T-helper 2 cell treated with Interferon-gamma antibody and Interleukin-4, amounts not matched to agents 5 μg/mL and 100 μg/mL, for 36 hours (primary cell): ENCODE data around the gene CEP135.
"Not testable (repeated sequence)": the region's sequence is repeated elsewhere in the genome, so short reads cannot be mapped to it uniquely, and the experiment has no call there.

ENCODE experiments used
- DNase-seq: peaks from one replicate; pipeline ENCODE4 v3.0.0; 2021; ENCODE audit warnings: low spot score
- H3K27ac Mint-ChIP-seq: one replicate; pipeline ENCODE4 v1.8.0; 2021; ENCODE audit warnings: mild to moderate bottlenecking, mixed read lengths
- H3K27me3 Mint-ChIP-seq: one replicate; pipeline ENCODE4 v1.8.0; 2021; ENCODE audit warnings: low read depth, mixed read lengths
- H3K36me3 Mint-ChIP-seq: one replicate; pipeline ENCODE4 v1.8.0; 2021; ENCODE audit warnings: low read depth, mixed read lengths
- H3K4me1 Mint-ChIP-seq: one replicate; pipeline ENCODE4 v1.8.0; 2021; ENCODE audit warnings: low read depth, mixed read lengths
- H3K4me3 Mint-ChIP-seq: one replicate; pipeline ENCODE4 v1.8.0; 2022; ENCODE audit warnings: mild to moderate bottlenecking, moderate library complexity, mixed read lengths
- H3K9me3 Mint-ChIP-seq: one replicate; pipeline ENCODE4 v1.8.0; 2021; ENCODE audit warnings: mixed read lengths

The CEP135 gene

DNA sequence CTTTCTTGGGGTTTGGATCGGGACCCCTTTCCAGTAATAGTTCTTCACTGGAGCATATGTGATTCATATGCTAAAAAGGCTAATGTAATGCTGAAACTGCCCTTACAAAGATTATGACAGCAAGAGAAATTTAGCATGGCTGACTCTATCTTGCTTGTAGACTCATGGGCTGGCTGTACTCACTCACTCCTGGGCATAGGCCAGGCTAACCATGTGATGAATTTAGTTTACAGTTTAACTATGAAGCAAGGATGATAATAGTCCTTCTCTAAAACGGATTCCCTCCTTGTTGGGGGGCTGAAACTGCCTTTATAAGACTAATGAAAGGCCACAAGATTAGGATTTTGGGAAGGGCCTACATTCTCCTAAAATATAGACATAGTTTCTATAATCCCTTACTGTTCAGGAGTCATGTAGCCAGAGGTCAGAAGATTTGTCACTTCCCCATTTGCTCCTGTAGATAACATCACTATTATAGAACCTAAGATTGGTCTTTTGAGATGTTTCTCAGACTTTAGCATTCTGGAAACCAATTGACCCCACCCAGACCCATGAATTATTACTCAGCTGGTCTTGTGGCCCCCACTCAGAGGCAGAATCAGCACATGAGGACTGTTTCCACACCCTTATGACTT, 20.8 kb upstream of the CEP135 start:
- no peaks in the 10 kb centered on the region for H3K9me3 Mint-ChIP-seq
- no peak overlapping the region for H3K27ac Mint-ChIP-seq
- no peak overlapping the region for H3K4me3 Mint-ChIP-seq
- no peaks in the 10 kb centered on the region for H3K36me3 Mint-ChIP-seq
- no peak for DNase-seq
- H3K4me1 Mint-ChIP-seq: peaks cover 4% of the 10 kb centered on the region
- H3K27me3 Mint-ChIP-seq: no peaks in the 10 kb centered on the region

DNA sequence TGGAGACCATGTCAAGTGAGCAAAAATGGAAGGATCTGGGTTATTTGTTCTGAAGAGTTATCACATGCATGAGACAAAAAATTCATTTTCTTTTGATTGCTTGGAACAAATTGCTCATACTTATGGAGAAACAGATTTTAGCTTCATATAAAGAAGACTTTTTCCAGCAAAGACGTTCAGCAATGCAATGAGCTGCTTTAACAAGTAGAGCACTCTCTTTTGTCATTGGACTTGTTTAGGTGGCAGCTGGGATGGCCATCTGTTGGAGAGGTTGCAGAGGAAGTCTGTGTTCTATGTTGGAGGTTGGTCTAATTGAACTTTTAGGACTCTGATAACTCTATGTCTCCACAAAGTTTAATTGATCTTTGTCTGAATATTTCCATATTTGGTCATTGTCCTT, 19.9 kb upstream of the CEP135 start:
- H3K4me3 Mint-ChIP-seq: no peak overlapping the region
- no peaks in the 10 kb centered on the region for H3K36me3 Mint-ChIP-seq
- no peaks in the 10 kb centered on the region for H3K27me3 Mint-ChIP-seq
- no peak overlapping the region for H3K27ac Mint-ChIP-seq
- H3K4me1 Mint-ChIP-seq: peaks cover 4% of the 10 kb centered on the region
- DNase-seq: no peak
- no peaks in the 10 kb centered on the region for H3K9me3 Mint-ChIP-seq

DNA sequence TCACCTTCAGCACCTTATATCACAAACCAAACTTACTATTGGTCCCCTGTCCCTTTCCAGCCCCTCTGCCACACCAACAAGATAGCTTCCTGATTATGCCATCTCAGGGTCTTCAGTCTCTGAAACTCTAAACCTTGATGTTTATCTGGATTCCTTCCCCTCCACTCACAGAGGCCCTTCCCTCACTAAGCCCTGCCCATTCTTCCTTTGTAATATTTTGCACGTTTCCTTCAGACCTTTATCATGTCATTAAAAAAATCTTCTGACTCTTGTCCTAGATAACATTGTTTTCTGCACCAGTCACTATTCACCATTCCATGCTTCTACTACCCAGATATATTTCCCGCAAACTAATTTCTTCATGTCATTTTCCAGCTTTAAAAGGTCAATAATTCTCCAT, 17.7 kb upstream of the CEP135 start:
- Mint-ChIP-seq H3K4me1 (peaks cover 4% of the 10 kb centered on the region), H3K36me3 (no peaks in the 10 kb centered on the region), H3K27ac (no peak overlapping the region), H3K9me3 (no peaks in the 10 kb centered on the region), H3K27me3 (peaks cover 3% of the 10 kb centered on the region), H3K4me3 (no peak overlapping the region)
- DNase-seq: no peak

DNA sequence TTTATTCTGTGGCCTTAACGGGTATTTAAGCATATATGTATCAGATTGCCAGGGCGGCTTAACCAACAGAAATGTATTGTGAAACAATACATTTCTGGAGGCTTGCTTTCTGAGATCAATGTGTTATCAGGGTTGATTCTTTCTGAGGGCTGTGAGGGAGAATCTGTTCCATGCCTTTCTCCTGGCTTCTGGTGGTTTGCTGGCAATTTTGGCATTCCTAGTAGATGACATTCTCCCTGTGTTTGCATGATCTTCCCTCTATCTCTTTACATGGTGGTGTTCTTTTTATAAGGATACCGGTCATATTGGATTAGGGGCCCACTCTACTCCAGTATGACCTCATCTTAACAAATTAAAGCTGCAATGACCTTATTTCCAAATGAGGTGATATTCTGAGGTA, 16.9 kb upstream of the CEP135 start:
- DNase-seq: no peak
- peaks cover 3% of the 10 kb centered on the region for H3K27me3 Mint-ChIP-seq
- no peaks in the 10 kb centered on the region for H3K9me3 Mint-ChIP-seq
- no peaks in the 10 kb centered on the region for H3K36me3 Mint-ChIP-seq
- no peak overlapping the region for H3K27ac Mint-ChIP-seq
- H3K4me3 Mint-ChIP-seq: no peak overlapping the region
- H3K4me1 Mint-ChIP-seq: peaks cover 4% of the 10 kb centered on the region

DNA sequence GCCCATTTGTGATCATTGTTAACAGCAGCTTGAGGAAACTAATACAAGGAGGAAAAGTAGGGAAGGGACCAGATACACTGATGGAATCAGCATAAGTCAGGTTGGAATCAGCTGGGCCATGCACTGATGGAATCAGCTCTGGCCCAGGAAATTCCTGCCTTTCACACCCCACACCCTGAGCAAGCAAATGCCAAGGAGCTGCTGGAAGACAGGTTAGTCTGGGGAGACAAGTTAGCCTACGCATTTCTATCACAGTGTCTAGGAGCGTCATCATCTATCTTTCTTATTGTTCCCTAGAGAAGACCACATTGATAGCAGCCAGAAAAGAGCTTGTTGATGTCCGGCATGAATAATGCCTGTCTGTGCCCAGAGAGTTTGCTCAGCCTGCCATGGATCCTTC, 16.2 kb upstream of the CEP135 start:
- Mint-ChIP-seq H3K4me3 (no peak overlapping the region), H3K4me1 (peaks cover 4% of the 10 kb centered on the region), H3K36me3 (no peaks in the 10 kb centered on the region), H3K27ac (no peak overlapping the region), H3K9me3 (no peaks in the 10 kb centered on the region), H3K27me3 (peaks cover 3% of the 10 kb centered on the region)
- DNase-seq: no peak

GRCh38 chr4:55933611-55934010, 15.1 kb upstream of the CEP135 start:
- Mint-ChIP-seq H3K4me3 (no peak overlapping the region), H3K27ac (no peak overlapping the region), H3K27me3 (peaks cover 3% of the 10 kb centered on the region), H3K9me3 (no peaks in the 10 kb centered on the region), H3K36me3 (no peaks in the 10 kb centered on the region), H3K4me1 (peaks cover 4% of the 10 kb centered on the region)
- no peak for DNase-seq

DNA sequence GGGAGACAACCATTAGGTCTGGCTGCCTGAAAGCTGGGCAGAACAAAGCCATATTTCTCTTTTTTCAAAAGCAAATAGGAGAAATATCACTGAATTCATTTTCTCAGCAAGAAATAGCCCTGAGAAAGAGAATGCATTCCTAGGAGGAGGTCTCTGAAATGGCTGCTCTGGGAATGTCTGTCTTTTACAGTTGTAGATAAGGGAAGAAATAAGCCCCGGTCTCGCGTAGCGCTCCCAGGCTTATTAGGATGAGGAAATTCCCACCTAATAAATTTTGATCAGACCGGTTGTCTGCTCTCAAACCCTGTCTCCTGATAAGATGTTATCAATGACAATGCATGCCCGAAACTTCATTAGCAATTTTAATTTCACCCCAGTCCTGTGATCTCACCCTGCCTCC, 12.8 kb upstream of the CEP135 start:
- H3K4me1 Mint-ChIP-seq, H3K36me3 Mint-ChIP-seq, H3K27me3 Mint-ChIP-seq, H3K27ac Mint-ChIP-seq, H3K4me3 Mint-ChIP-seq, H3K9me3 Mint-ChIP-seq, DNase-seq: not testable (repeated sequence)

DNA sequence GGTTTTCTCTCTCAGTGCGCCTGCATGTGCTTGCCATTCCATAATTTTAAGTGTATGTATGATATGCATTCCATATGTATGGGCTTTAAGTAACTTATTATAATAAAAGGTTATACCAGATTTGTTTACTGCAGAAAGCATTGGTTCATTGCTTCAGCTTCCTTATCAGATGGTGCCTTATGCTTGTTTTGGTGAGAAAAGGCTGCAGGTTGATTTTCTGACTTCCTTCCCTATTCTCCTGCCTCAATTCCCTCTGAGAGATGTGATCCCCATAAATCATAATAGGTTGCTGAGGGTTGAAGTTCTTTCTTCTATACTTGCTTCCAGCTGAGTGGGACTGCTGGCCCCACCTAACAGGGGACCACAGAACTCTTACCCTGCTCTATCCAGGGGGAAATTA, 10.3 kb upstream of the CEP135 start:
- Mint-ChIP-seq H3K9me3 (no peaks in the 10 kb centered on the region), H3K36me3 (no peaks in the 10 kb centered on the region), H3K27ac (no peak overlapping the region), H3K4me3 (no peak overlapping the region), H3K4me1 (no peaks in the 10 kb centered on the region), H3K27me3 (peaks cover 3% of the 10 kb centered on the region)
- DNase-seq: no peak

DNA sequence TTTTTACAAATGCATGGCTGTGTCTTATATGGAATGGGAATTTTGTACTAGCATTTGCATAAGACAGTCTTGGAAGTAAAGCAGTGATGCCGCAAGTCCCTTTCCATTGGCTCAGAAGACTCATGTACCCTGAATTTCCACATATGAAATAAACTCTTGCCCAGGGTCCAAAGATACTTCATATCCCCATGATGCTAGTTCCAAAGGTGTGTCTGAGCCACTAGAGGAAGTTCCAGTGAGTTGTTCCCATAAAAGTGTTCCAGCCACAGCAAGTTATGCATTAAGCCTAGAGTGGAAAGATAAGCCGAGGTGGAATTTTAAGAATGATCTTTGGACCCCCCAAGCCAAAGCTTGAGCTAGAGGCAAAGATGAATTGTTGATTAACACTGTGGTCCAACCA, 9.3 kb upstream of the CEP135 start:
- Mint-ChIP-seq H3K4me3 (no peak overlapping the region), H3K9me3 (no peaks in the 10 kb centered on the region), H3K4me1 (no peaks in the 10 kb centered on the region), H3K27me3 (peaks cover 3% of the 10 kb centered on the region), H3K36me3 (no peaks in the 10 kb centered on the region), H3K27ac (no peak overlapping the region)
- no peak for DNase-seq

- no peaks in the 10 kb centered on the region for H3K36me3 Mint-ChIP-seq
- no peak overlapping the region for H3K27ac Mint-ChIP-seq
- peaks cover 4% of the 10 kb centered on the region for H3K9me3 Mint-ChIP-seq
- peaks cover 7% of the 10 kb centered on the region for H3K4me1 Mint-ChIP-seq
- no peak for DNase-seq
- no peak overlapping the region for H3K4me3 Mint-ChIP-seq
- no peaks in the 10 kb centered on the region for H3K27me3 Mint-ChIP-seq
These were observed 6.8 kb upstream of the CEP135 start for GRCh38 chr4:55941881-55942396.

- Mint-ChIP-seq H3K4me1 (peaks cover 40% of the 10 kb centered on the region), H3K27ac (peak overlapping the region; percentile 86), H3K9me3 (peaks cover 4% of the 10 kb centered on the region), H3K36me3 (peaks cover 5% of the 10 kb centered on the region), H3K4me3 (peak overlapping the region; percentile 85), H3K27me3 (no peaks in the 10 kb centered on the region)
- peak; percentile 8 for DNase-seq
These were observed 1.4 kb upstream of the CEP135 start for GRCh38 chr4:55947254-55947882.

- Mint-ChIP-seq H3K9me3 (peaks cover 4% of the 10 kb centered on the region), H3K4me1 (peaks cover 40% of the 10 kb centered on the region), H3K27ac (peak overlapping the region; percentile 86), H3K36me3 (peaks cover 10% of the 10 kb centered on the region), H3K27me3 (no peaks in the 10 kb centered on the region), H3K4me3 (peak overlapping the region; percentile 85)
- DNase-seq: peak; percentile 56
These were observed 626 bp upstream of the CEP135 start for GRCh38 chr4:55947912-55948725.

GRCh38 chr4:55949482-55949802, 697 bp downstream of the CEP135 start:
- H3K4me3 Mint-ChIP-seq: peak overlapping the region; percentile 85

DNA sequence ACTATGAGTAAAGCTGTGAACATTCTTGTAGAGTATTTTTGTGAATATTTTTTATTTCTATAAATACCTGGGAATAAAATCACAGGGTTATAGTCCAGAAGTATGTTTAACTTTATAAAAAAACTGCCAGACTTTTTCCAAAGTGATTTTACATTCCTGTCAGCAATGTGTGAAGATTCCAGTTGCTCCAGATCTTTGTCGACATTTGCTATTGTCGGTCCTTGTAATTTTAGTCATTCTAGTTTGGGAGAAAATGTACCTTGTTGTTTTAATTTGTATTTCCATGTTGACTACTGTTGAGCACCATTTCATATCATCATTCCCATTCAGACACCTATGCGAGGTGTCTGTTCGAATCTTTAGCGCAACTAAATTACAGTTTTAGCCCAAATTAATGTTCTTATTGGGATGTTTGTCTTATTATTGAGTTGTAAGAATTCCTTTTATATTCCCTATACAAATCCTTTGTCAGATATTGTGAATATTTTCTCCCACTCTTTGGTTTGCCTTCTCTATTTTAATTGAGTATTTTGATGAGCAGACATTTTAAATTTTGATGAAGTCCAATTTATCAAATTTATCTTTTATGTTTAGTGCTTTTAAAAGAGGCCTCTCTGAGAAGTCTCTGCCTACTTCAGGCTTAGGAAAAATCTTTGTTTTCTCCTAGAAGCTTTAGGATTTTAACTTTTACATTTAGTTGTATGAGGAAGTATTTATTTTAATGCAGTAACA, 2.6 kb downstream of the CEP135 start:
- no peak for DNase-seq
- Mint-ChIP-seq H3K36me3 (peaks cover 31% of the 10 kb centered on the region), H3K27me3 (no peaks in the 10 kb centered on the region), H3K9me3 (no peaks in the 10 kb centered on the region), H3K4me1 (peaks cover 35% of the 10 kb centered on the region), H3K27ac (peak overlapping the region; percentile 41), H3K4me3 (peak overlapping the region; percentile 21)

More at GRCh38 chr4:55949482-55949802, 697 bp downstream of the CEP135 start:
- no peak for DNase-seq
- H3K9me3 Mint-ChIP-seq: peaks cover 4% of the 10 kb centered on the region
- H3K27me3 Mint-ChIP-seq: no peaks in the 10 kb centered on the region
- peak overlapping the region; percentile 86 for H3K27ac Mint-ChIP-seq
- H3K36me3 Mint-ChIP-seq: peaks cover 18% of the 10 kb centered on the region
- H3K4me1 Mint-ChIP-seq: peaks cover 40% of the 10 kb centered on the region
